GM19452 (cell line): ENCODE results near the gene LCN9.
"Not testable (repeated sequence)": the region's sequence is repeated elsewhere in the genome, so short reads cannot be mapped to it uniquely, and the experiment has no call there.

Experiments
- ATAC-seq: cut with Tn5 transposase; IDR thresholded peaks from one replicate; pipeline ENCODE4 v1.9.1; 2021; ENCODE audit not compliant: unreplicated experiment

Gene LCN9

GRCh38 chr9:135670721-135671590, 7.8 kb downstream of the LCN9 start:
- ATAC-seq, result no peak

GRCh38 chr9:135671591-135672041, 8.5 kb downstream of the LCN9 start:
- no peak for ATAC-seq

GRCh38 chr9:135672786-135673185, 9.7 kb downstream of the LCN9 start:
- not testable (repeated sequence) for ATAC-seq

GRCh38 chr9:135673941-135674340, 10.8 kb downstream of the LCN9 start:
- no peak for ATAC-seq

- ATAC-seq, result no peak
Observed at GRCh38 chr9:135674977-135675376, 11.9 kb downstream of the LCN9 start.

GRCh38 chr9:135676891-135677290, 13.8 kb downstream of the LCN9 start:
- no peak for ATAC-seq

GRCh38 chr9:135677641-135678168, 14.6 kb downstream of the LCN9 start:
- no peak for ATAC-seq

GRCh38 chr9:135678236-135679017, 15.3 kb downstream of the LCN9 start:
- no peak for ATAC-seq

GRCh38 chr9:135680056-135680455, 16.9 kb downstream of the LCN9 start:
- no peak for ATAC-seq

- no peak for ATAC-seq
Observed at GRCh38 chr9:135681161-135681560, 18.1 kb downstream of the LCN9 start.

- ATAC-seq, result no peak
Observed at GRCh38 chr9:135683401-135684034, 20.4 kb downstream of the LCN9 start.

GRCh38 chr9:135684691-135685090, 21.6 kb downstream of the LCN9 start:
- no peak for ATAC-seq

GRCh38 chr9:135687216-135687615, 24.1 kb downstream of the LCN9 start:
- no peak for ATAC-seq

GRCh38 chr9:135689011-135689410, 25.9 kb downstream of the LCN9 start:
- ATAC-seq, result no peak

GRCh38 chr9:135690836-135691570, 27.9 kb downstream of the LCN9 start:
- ATAC-seq, result no peak

- ATAC-seq, result no peak
Observed at GRCh38 chr9:135692410-135692809, 29.3 kb downstream of the LCN9 start.

GRCh38 chr9:135693265-135693664, 30.2 kb downstream of the LCN9 start:
- no peak for ATAC-seq

- ATAC-seq, result no peak
Observed at GRCh38 chr9:135693771-135694170, 30.7 kb downstream of the LCN9 start.

GRCh38 chr9:135694414-135694813, 31.3 kb downstream of the LCN9 start:
- no peak for ATAC-seq

GRCh38 chr9:135695036-135695435, 31.9 kb downstream of the LCN9 start:
- ATAC-seq, result no peak

GRCh38 chr9:135695642-135696041, 32.5 kb downstream of the LCN9 start:
- ATAC-seq, result no peak
